Measurements from ENCODE around the gene PANK1. TPM values are rescaled to one million over a fixed set of nuclear protein-coding genes. Genes with fewer than 3 reads are reported as not detected.

The PANK1 gene
- total RNA-seq, 1 experiment from 2014 or later = 33.2 TPM

DNA sequence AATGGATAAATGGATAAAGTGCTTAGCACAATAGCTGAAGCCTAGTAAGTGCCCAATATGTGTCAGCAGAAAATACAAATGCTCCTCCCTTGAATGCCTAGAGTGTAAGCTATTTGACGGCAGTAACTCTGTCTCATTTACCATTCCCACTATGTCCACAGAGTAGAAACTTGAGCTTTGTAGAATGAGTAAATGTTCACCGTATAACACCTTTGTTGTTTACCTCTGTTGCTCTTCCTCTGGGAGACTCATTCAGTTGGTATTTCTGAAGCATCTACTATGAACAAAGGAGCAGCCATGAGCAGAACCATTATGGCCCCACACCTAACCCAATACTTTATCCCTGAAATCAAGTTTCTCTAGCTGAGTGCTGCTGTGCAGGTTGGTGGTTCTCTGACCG lies 101.2 kb downstream of the PANK1 start:
- Mint-ChIP-seq H3K36me3 (ENCODE audit: insufficient read depth in 1 of 3, low read depth in 3 of 3) (peaks cover 0 to 4% (median 0%) of the 10 kb centered on the region in 3 experiments; a peak in 2 of 7 replicates), H3K9me3 (peaks cover 0 to 10% of the 10 kb centered on the region in 2 experiments; a peak in 4 of 5 replicates), H3K4me1 (no peaks in the 10 kb centered on the region), H3K27ac (no peak overlapping the region), H3K4me3 (no peak overlapping the region), H3K27me3 (ENCODE audit: low read depth) (peaks cover 3% of the 10 kb centered on the region)
- WGBS (ENCODE audit: extremely low coverage, insufficient read length, low lambda C conversion rate) = no CpG with 5 or more reads among the region's 3 CpGs
- Histone ChIP-seq H2BK120ac (ENCODE audit: low read depth, low read length, poor library complexity, severe bottlenecking) (no peak overlapping the region), H3K4me2 (ENCODE audit: insufficient read depth, insufficient read length, low read length) (no peak overlapping the region), H3K18ac (ENCODE audit: insufficient read length, low read depth, low read length) (no peak overlapping the region), H4K8ac (replicated peaks; ENCODE audit: insufficient read length, low read depth, low read length) (no peak overlapping the region), H3K56ac (ENCODE audit: insufficient read length, low read depth, low read length) (no peak overlapping the region), H2AK5ac (ENCODE audit: insufficient read length, low read length) (no peak overlapping the region), H3K9ac (ENCODE audit: extremely low read depth, insufficient read length, low read length) (no peak overlapping the region), H2BK15ac (ENCODE audit: low read depth, low read length) (no peak overlapping the region), H4K91ac (ENCODE audit: insufficient read length, low read depth, low read length) (no peak overlapping the region), H3K27me3 (ENCODE audit: insufficient read depth, low read length) (no peaks in the 10 kb centered on the region), H3K9me3 (ENCODE audit: control insufficient read depth, low read depth, low read length) (no peaks in the 10 kb centered on the region), H4K5ac (ENCODE audit: insufficient read length, low read depth, low read length) (no peak overlapping the region), H3K23me2 (ENCODE audit: insufficient read length, low read depth, low read length, poor library complexity, severe bottlenecking) (no peaks in the 10 kb centered on the region), H3K4ac (ENCODE audit: low read depth, low read length) (no peak overlapping the region), H4K20me1 (ENCODE audit: control insufficient read depth, insufficient read depth, insufficient read length) (no peaks in the 10 kb centered on the region), H2AFZ (ENCODE audit: low read length) (no peak overlapping the region), H2BK12ac (ENCODE audit: insufficient read length, low read depth, low read length) (no peak overlapping the region), H3K79me2 (ENCODE audit: insufficient read depth, low read length) (no peaks in the 10 kb centered on the region), H3K79me1 (ENCODE audit: insufficient read depth, low read depth, low read length, poor library complexity, severe bottlenecking) (no peaks in the 10 kb centered on the region), H2BK20ac (ENCODE audit: low read depth, low read length, poor library complexity, severe bottlenecking) (no peak overlapping the region), H3T11ph (ENCODE audit: low read length) (no peak overlapping the region), H3K23ac (ENCODE audit: insufficient read length, low read depth, low read length) (no peak overlapping the region), H2BK5ac (ENCODE audit: insufficient read length, low read length) (no peak overlapping the region), H3K27ac (ENCODE audit: insufficient read length, low read depth, low read length) (no peak overlapping the region), H3K14ac (ENCODE audit: insufficient read depth, low read length) (no peak overlapping the region), H3K4me1 (ENCODE audit: insufficient read depth, low read length) (no peaks in the 10 kb centered on the region)
- TF ChIP-seq, protein P1, sequence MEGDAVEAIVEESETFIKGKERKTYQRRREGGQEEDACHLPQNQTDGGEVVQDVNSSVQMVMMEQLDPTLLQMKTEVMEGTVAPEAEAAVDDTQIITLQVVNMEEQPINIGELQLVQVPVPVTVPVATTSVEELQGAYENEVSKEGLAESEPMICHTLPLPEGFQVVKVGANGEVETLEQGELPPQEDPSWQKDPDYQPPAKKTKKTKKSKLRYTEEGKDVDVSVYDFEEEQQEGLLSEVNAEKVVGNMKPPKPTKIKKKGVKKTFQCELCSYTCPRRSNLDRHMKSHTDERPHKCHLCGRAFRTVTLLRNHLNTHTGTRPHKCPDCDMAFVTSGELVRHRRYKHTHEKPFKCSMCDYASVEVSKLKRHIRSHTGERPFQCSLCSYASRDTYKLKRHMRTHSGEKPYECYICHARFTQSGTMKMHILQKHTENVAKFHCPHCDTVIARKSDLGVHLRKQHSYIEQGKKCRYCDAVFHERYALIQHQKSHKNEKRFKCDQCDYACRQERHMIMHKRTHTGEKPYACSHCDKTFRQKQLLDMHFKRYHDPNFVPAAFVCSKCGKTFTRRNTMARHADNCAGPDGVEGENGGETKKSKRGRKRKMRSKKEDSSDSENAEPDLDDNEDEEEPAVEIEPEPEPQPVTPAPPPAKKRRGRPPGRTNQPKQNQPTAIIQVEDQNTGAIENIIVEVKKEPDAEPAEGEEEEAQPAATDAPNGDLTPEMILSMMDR (conservative IDR thresholded peaks at IDR 0.05) = no peak
- DNase-seq = no peak

Data from H9 (cell line).